Heart left ventricle (tissue), 13 donors: ENCODE data around the gene HIPK2.

Source experiments
- CTCF ChIP-seq, 12 donors: fragments of 200-600 bp; sonication (generic) in 4 of 12; IDR thresholded peaks; one replicate each; pipeline versions ENCODE4 v1.5.0 to v1.8.0; 2018 to 2022; ENCODE audit warnings: antibody characterized with exemption in 12 of 12, mild to moderate bottlenecking in 5 of 12
- POLR2A ChIP-seq, 2 donors: fragments of 450-650 bp; IDR thresholded peaks; one replicate each; pipeline ENCODE4 v1.6.1; 2017; ENCODE audit warnings: antibody characterized with exemption in 2 of 2, mild to moderate bottlenecking in 2 of 2, moderate library complexity in 2 of 2
- donor health status: ischemic (EF 13 %, LVEDD 7.1; RV severe dilation, severe dysfunction).
- donor health status: DM: no; HTN: yes; CAD: no.
- donor health status: DM: no; HTN: no; CAD: no.
- donor health status: ischemic (EF 25% LVEDD 6.9; RV normal size, moderate dysfunction).
- donor health status: ischemic (EF 25% LVEDD 5.7; RV mildly dilated, moderate dysfunction).
- donor health status: ischemic (EF 35%, LVEDD 5.7; RV mildly dilated, moderate dysfunction).
- donor health status: nonischemic (EF 11% LVEDD 7.7; RV severe dilation, severe dysfunction).
- donor health status: DM: yes; HTN: yes; CAD: no.
- donor health status: PGD.
- donor health status: ischemic (EF 29% LVEDD 5.4; RV normal size, mild dysfunction).
- donor health status: nonischemic (EF 23%, LVEDD 6.1; RV moderate dilation, normal function).

- TF ChIP-seq CTCF (IDR thresholded peaks at IDR 0.05) (no peak), POLR2A (IDR thresholded peaks at IDR 0.05) (no peak)
These were observed 5.7 kb downstream of the HIPK2 start for GRCh38 chr7:139772115-139772514.
